Stomach (tissue), 9 donors: ENCODE measurements around the gene AKT1S1. TPM values are rescaled to one million over a fixed set of nuclear protein-coding genes. Genes with fewer than 3 reads are reported as not detected.

ENCODE experiments used
- DNase-seq, 2 donors: peaks; one replicate each; pipeline versions ENCODE4 v3.0.0 to v3.0.0-alpha.2; 2013 to 2019
- H3K27ac ChIP-seq, 5 donors: fragments of 200-600 bp in 4 of 5; sonication (generic) in 4 of 5; one replicate each; pipeline ENCODE4 v1.5.1; 2013 to 2019; ENCODE audit warnings: mild to moderate bottlenecking in 1 of 5, moderate library complexity in 1 of 5
- H3K27me3 ChIP-seq, 3 donors: fragments of 200-600 bp; sonication (generic); one replicate each; pipeline ENCODE4 v1.5.1; 2017 to 2019; ENCODE audit warnings: mixed run types in 1 of 3
- H3K36me3 ChIP-seq, 4 donors: fragments of 200-600 bp; sonication (generic); 1 replicate in 3 of 4; 2 replicates in 1 of 4; pipeline ENCODE4 v1.5.1; 2016 to 2019
- H3K4me1 ChIP-seq, 4 donors: fragments of 200-600 bp; sonication (generic); one replicate each; pipeline ENCODE4 v1.5.1; 2016 to 2019
- H3K4me3 ChIP-seq, 4 donors: fragments of 200-600 bp; sonication (generic) in 3 of 4; one replicate each; pipeline ENCODE4 v1.5.1; 2016 to 2019; ENCODE audit warnings: mild to moderate bottlenecking in 1 of 4
- H3K9me3 ChIP-seq, 4 donors: fragments of 200-600 bp; sonication (generic); one replicate each; pipeline ENCODE4 v1.5.1; 2016 to 2019
- EP300 ChIP-seq: sonication (generic); formaldehyde crosslinking; IDR thresholded peaks from one replicate; pipeline ENCODE4 v1.6.1; 2017; ENCODE audit warnings: antibody characterized with exemption
- POLR2A ChIP-seq, 4 donors: fragments of 450-650 bp; IDR thresholded peaks; one replicate each; pipeline ENCODE4 v1.6.1; 2016; ENCODE audit warnings: antibody characterized with exemption in 4 of 4, control low read depth in 2 of 4, mild to moderate bottlenecking in 1 of 4, moderate library complexity in 1 of 4
- POLR2AphosphoS5 ChIP-seq, 3 donors: sonication (generic); formaldehyde crosslinking; IDR thresholded peaks; one replicate each; pipeline ENCODE4 v1.6.1; 2016; ENCODE audit warnings: antibody characterized with exemption in 3 of 3
- WGBS, 5 donors: extraction: QIAGEN DNeasy Blood & Tissue Kit in 3 of 5; methylation state at CpG; one replicate each; pipeline versions ENCODE4 v1.1.5 to v1.1.7; 2013 to 2018; 5-methylcytosine and 5-hydroxymethylcytosine counted together
- intact Hi-C: fragments of 100-400 bp; cut with DNase I; formaldehyde crosslinking; loops from one replicate; pipeline ENCODE4 v1.15.1; 2023; ENCODE audit warnings: low total_unique reads
- polyA plus RNA-seq, 3 donors: library from polyadenylated mRNA; stranded (reverse); fragments of 200-250 nt; gene quantifications; one replicate each; pipeline ENCODE4 v1.2.3, GENCODE V29; 2013
- total RNA-seq, 5 donors: library from RNA; depleted of rRNA; stranded (reverse); fragments of >200 nt; gene quantifications; one replicate each; pipeline versions ENCODE4 v1.1.0 to v1.2.3, GENCODE V29; 2014 to 2016
- TF ChIP-seq, protein P1 (sequence below), 7 experiments: fragments of 450-650 bp in 4 of 7; fragments of 200-600 bp in 3 of 7; sonication (generic) in 3 of 7; IDR thresholded peaks; one replicate each; pipeline ENCODE4 v1.5.1; 2016 to 2019; ENCODE audit warnings: antibody characterized with exemption in 7 of 7, control low read depth in 2 of 7, mild to moderate bottlenecking in 1 of 7
- donor health status: healthy with polysubstance abuse.
- donor health status: Bipolar disorder and iron deficiency.
- donor health status: healthy.

Gene AKT1S1
- total and polyA plus RNA-seq, 8 donors, result 3.5 to 63.7 (median 29.1) TPM

DNA sequence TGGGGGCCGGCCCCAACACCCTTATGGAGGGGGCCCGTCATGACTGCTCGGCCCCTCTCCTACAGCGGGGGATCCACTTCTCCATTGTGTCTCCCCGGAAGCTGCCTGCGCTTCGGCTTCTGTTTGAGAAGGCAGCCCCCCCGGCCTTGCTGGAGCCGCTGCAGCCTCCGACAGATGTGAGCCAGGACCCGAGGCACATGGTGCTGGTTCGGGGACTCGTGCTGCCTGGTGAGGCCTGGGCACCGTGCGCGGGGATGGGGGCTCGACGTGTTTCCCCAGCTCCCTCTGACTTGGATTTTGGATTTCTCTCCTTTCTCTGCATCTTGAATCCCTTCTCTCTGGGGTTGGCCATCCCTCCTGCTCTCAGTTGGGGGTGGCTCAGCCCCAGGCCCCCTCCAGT is 47.4 kb downstream of the AKT1S1 start:
- H3K36me3 ChIP-seq, result peaks cover 66 to 94% (median 83%) of the 10 kb centered on the region in 4 donors
- WGBS, 5 donors, result 92 to 97% (median 95%) methylated on average over 8 to 18 of the region's 18 CpGs

DNA sequence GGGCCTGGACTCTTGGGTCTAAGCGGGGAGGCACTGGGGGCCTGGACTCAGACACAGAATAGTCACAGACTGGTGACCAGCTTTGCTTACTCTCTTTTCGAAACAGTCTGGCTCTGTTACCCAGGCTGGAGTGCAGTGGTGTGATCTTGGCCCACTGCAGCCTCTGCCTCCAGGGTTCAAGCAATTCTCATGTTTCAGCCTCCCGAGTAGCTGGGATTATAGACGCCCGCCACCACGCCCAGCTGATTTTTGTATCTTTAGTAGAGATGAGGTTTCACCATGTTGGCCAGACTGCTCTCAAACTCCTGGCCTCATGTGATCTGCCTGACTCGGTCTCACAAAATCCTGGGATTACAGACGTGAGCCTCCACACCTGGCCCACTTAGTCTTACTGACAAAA is 48.0 kb downstream of the AKT1S1 start:
- H3K27ac ChIP-seq, result no peak overlapping the region
- no peak overlapping the region for H3K4me3 ChIP-seq
- WGBS, 5 donors, result 84 to 94% (median 91%) methylated on average over 6 to 8 of the region's 8 CpGs
- peaks cover 0 to 24% (median 12%) of the 10 kb centered on the region in 4 donors for H3K4me1 ChIP-seq
- peaks cover 64 to 90% (median 82%) of the 10 kb centered on the region in 4 donors for H3K36me3 ChIP-seq
- H3K9me3 ChIP-seq, result no peaks in the 10 kb centered on the region
- H3K27me3 ChIP-seq, result no peaks in the 10 kb centered on the region
- intact Hi-C loops, result no loop called here
- no peak for TF ChIP-seq EP300
- TF ChIP-seq POLR2AphosphoS5 (IDR thresholded peaks at IDR 0.05), result no peak
- TF ChIP-seq, protein P1, sequence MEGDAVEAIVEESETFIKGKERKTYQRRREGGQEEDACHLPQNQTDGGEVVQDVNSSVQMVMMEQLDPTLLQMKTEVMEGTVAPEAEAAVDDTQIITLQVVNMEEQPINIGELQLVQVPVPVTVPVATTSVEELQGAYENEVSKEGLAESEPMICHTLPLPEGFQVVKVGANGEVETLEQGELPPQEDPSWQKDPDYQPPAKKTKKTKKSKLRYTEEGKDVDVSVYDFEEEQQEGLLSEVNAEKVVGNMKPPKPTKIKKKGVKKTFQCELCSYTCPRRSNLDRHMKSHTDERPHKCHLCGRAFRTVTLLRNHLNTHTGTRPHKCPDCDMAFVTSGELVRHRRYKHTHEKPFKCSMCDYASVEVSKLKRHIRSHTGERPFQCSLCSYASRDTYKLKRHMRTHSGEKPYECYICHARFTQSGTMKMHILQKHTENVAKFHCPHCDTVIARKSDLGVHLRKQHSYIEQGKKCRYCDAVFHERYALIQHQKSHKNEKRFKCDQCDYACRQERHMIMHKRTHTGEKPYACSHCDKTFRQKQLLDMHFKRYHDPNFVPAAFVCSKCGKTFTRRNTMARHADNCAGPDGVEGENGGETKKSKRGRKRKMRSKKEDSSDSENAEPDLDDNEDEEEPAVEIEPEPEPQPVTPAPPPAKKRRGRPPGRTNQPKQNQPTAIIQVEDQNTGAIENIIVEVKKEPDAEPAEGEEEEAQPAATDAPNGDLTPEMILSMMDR (IDR thresholded peaks at IDR 0.05), result no peak
- TF ChIP-seq POLR2A (IDR thresholded peaks at IDR 0.05), result no peak
- DNase-seq, result no peak

More for the DNA sequence above, 47.4 kb downstream of the AKT1S1 start:
- DNase-seq, result no peak
- intact Hi-C loops, result no loop called here
- Histone ChIP-seq H3K4me3 (no peak overlapping the region), H3K4me1 (peaks cover 0 to 21% (median 12%) of the 10 kb centered on the region in 4 donors), H3K27ac (no peak overlapping the region), H3K27me3 (no peaks in the 10 kb centered on the region), H3K9me3 (no peaks in the 10 kb centered on the region)
- no peak for TF ChIP-seq EP300
- no peak for TF ChIP-seq POLR2AphosphoS5 (IDR thresholded peaks at IDR 0.05)
- no peak for TF ChIP-seq POLR2A (IDR thresholded peaks at IDR 0.05)
- TF ChIP-seq, protein P1 (IDR thresholded peaks at IDR 0.05), result no peak

DNA sequence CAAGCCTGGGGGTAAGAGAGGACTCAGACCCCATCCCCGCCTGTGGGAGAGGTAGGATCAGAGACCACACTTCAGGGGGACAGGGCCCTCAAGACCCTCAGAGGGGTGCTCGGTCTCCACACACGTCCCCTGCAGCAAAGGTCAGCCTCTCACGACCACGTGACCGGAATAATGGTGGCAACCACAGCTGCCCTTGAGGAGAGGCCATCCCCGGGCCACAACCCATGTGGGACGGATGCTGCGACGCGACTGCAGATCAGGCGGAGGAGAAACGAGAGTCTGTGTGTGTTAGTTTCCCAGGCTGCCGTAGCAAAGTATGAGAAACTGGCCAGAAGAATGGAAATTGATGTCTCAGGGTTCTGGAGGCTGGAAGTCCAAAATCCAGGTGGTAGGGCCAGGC is 50.1 kb downstream of the AKT1S1 start:
- peaks cover 55 to 88% (median 77%) of the 10 kb centered on the region in 4 donors for H3K36me3 ChIP-seq
- no peak overlapping the region for H3K4me3 ChIP-seq
- no peak overlapping the region for H3K27ac ChIP-seq
- intact Hi-C loops, result no loop called here
- no peaks in the 10 kb centered on the region for H3K9me3 ChIP-seq
- DNase-seq, result no peak
- 86 to 94% (median 88%) methylated on average over 8 to 14 of the region's 14 CpGs for WGBS, 5 donors
- TF ChIP-seq EP300, result no peak
- no peak for TF ChIP-seq POLR2AphosphoS5 (IDR thresholded peaks at IDR 0.05)
- no peak for TF ChIP-seq POLR2A (IDR thresholded peaks at IDR 0.05)
- TF ChIP-seq, protein P1 (IDR thresholded peaks at IDR 0.05), result no peak
- H3K27me3 ChIP-seq, result no peaks in the 10 kb centered on the region
- H3K4me1 ChIP-seq, result peaks cover 0 to 24% (median 8%) of the 10 kb centered on the region in 4 donors

DNA sequence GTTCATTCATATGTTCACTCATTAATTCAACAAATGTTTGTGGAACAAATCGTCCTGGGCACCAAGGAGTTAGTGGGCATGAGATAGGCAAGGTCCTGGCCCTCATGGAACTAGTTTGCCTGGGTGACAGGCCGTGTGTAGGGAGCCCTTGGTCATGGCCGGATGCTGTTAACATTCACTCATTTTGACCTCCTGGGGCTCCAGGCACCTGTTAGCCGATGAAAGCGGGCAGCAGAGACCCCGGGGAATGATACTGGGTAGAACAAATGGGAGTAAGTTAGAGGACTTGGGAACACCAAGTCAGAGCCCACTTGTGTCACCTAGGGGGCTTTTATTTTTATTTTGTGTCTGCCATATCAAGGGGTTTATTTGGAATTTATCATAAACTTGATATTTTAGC is 52.5 kb downstream of the AKT1S1 start:
- Histone ChIP-seq H3K9me3 (no peaks in the 10 kb centered on the region), H3K36me3 (peaks cover 31 to 78% (median 66%) of the 10 kb centered on the region in 4 donors), H3K27ac (no peak overlapping the region), H3K4me1 (peaks cover 11 to 42% (median 23%) of the 10 kb centered on the region in 4 donors), H3K4me3 (no peak overlapping the region), H3K27me3 (no peaks in the 10 kb centered on the region)
- no peak for TF ChIP-seq POLR2A (IDR thresholded peaks at IDR 0.05)
- no peak for TF ChIP-seq POLR2AphosphoS5 (IDR thresholded peaks at IDR 0.05)
- TF ChIP-seq, protein P1 (IDR thresholded peaks at IDR 0.05), result no peak
- no peak for TF ChIP-seq EP300
- 70 to 88% (median 81%) methylated on average over 6 of the region's 6 CpGs for WGBS, 5 donors
- no peak for DNase-seq
- intact Hi-C loops, result no loop called here
